ENCODE data around the gene KDM2A.
A peak's percentile ranks its signal among the peaks of the same experiment; 100 is the strongest.
"Not testable (repeated sequence)": the region's sequence is repeated elsewhere in the genome, so short reads cannot be mapped to it uniquely, and the experiment has no call there.

KDM2A gene

DNA sequence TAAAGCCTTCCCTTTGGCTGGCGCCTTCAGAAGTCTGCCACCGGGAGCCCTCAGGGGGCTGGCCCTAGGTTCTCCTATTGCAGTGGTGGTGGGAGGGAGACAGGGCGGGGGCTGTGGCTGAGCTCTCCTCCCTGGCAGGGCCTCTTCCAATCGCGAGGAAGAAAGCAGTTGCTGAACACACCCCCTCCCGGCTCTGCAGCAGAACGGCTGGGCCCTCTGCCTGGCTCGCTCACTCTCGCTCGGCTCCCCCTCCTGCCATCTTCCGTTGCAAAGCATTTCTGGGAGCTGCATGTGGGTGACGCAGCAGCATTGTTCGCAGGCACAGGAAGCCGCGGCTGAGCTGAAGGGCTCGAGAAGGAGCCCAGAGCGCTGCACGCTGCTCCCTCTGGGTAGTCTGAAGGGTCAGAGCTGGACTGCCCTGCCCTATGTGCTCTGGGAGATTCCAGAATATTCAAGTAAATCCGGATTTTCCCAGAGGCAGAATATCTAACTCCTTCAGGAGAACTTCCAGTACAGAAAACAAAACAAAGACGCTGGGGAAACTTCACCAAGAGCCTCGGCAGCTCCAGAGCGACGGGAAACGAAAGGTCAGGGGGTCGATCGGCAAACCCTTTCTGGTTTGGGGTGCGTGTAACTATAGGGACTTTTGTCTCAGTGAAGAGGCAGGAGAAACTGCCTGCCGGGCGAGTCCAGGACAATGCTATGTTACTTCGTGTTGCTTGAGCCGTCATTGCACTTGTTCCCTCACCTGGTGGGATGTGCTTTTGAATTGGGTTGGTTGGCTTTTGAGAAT is 120.9 kb downstream of the KDM2A start:
- DNase-seq = peak; percentile 96

GRCh38 chr11:67240576-67241389 is 121.7 kb downstream of the KDM2A start:
- peak; percentile 71 to 72 for DNase-seq

- DNase-seq = no peak
These were observed 123.5 kb downstream of the KDM2A start for GRCh38 chr11:67242548-67242947.

GRCh38 chr11:67243051-67243450 is 124.0 kb downstream of the KDM2A start:
- DNase-seq = no peak

DNA sequence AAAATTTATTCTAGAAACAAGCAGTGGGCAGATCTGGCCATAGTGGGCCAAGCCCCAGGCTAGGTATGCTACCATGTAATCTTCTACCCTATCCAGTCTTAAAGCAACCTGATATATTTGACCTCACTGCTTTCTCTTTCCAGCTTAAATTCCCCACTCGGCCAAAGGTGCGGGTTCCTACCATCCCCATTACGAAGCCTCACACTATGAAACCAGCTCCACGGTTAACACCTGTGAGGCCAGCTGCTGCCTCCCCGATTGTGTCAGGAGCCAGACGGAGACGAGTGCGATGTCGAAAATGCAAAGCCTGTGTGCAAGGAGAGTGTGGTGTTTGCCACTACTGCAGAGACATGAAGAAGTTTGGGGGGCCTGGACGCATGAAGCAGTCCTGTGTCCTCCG is 126.0 kb downstream of the KDM2A start:
- DNase-seq = no peak

GRCh38 chr11:67247946-67248550 is 129.0 kb downstream of the KDM2A start:
- DNase-seq = no peak

DNA sequence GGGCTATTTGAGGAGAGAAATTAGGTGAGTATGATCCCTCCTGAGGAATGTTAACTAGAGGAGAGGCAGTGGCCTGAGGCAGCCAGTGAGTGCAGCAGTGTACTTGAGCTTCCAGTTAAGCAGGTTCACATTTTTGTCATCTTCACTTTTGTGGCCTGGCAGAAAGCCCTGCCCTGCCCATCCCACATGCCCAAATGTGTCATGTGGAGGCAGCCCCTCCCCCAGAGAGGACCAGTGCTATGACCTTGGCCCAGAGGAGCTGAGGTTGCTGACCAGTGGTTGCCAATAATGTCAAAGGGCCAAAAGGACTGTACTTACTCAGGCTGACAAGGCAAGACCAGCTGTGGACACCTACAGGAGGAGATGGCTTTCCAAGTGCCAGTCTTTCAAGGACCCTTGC is 129.6 kb downstream of the KDM2A start:
- no peak for DNase-seq

- no peak for DNase-seq
These were observed 131.3 kb downstream of the KDM2A start for GRCh38 chr11:67250059-67251043.

DNA sequence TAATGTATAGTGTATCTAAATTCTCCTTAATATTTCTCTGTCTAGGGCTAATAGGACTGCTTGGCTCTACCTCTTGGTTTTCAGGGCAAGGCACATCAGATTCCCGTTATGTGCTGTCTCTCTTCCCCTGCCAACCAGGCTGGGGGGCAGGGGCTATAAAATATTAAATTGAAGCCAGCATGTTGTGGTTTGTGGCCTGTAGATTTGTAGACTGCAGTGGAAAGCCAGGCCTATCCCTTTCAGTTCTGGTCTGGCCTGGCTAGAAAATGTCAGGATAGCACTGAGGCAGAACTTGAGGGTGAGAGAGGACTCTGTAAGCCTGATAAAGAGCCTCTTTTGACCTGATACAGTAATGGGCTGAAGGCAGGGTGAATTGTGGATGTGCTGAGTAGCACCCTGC is 132.8 kb downstream of the KDM2A start:
- DNase-seq = no peak

DNA sequence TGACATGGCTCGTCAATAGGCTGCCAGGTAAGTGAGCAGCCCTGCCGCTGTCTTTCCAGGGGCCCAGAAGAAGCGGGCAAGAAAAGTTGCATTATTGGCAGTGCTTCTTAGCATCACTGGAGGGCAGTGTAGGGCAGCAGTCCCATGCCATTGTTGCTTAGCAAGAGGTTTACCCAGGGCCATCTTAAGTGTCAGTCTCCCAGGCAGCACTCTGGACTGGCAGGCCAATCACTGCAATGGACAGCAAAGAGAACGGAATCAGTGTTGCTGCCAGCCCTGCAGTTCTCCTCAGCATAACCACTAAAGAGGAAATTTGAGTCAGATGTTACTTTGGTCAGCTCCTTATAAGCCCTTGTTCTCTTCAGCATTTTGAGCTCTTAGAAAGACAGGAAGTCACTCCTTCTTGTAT is 133.8 kb downstream of the KDM2A start:
- no peak for DNase-seq

GRCh38 chr11:67253872-67254624 is 135.0 kb downstream of the KDM2A start:
- no peak for DNase-seq

- DNase-seq = no peak
These were observed 135.7 kb downstream of the KDM2A start for GRCh38 chr11:67254798-67255197.

DNA sequence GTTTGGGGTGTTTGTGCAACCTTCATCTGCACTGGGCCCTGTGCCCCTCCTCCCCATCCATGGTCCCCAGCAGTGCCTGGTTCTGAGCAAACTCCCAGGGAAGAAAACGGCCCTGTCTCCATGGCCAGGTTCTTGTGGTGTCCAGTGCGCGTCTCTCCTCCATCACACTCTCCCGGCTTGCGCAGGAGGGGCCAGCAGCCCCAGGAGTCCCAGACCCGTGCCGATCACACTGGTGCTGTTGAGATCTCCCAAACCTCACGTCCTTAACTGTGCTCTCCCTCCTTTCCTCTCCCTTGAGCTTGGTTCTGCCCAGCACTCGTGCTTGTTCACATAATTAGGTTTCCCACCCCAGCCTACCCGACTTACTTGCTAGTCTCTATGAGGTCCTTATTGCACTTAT is 136.3 kb downstream of the KDM2A start:
- no peak for DNase-seq

DNA sequence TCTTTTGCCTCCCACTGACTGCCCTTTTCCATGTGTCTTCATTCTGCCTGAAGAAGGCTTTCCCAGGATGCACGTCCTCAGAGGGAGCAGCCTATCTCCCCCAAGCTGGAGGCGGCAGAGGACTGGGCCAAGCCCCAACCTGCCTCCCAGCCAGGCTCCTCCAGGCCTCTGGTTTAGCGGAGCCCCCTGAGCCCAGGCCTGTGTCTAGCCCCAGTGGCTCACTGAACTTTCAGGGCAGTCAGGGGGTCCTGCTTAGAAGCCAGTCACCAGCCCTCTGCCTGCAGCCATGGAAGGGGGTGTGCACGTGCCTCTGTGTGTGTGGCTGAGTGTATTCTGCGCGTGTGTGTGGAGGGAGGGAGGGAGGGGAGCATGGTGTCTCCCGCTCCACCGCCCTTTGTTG is 136.8 kb downstream of the KDM2A start:
- DNase-seq = no peak

DNA sequence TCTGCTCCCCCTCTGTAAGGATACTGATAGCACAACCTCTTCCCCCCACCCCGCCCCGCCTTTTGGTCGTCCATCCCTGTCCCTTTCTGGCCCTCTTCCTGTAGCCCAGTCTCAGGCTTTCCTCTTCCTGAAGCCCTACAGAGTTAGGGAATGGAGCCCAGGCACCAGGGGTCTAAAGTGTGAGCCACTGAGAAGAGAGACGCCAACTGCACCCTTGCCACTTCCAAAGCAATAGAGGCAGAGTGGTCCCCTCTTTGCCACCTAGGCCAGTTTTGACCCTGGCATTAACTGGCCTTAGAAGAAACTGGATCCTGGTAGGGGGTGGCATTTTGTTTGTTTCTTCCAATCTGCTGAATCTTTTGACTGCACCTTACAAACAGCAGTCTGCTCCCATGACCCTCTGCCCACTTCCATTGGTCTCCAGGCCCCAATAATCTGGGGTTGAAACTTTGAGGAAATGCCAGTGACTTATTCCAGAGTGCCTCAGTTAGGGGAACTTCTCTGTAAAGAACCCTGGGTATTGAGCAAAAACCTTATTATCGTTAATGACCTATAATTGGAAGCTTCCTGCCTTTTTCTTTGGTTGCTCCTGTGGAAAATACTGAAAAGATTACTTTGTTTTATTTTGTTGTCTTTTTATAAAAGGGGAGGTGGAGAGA is 137.5 kb downstream of the KDM2A start:
- no peak for DNase-seq

GRCh38 chr11:67260406-67260805 is 141.3 kb downstream of the KDM2A start:
- no peak for DNase-seq

DNA sequence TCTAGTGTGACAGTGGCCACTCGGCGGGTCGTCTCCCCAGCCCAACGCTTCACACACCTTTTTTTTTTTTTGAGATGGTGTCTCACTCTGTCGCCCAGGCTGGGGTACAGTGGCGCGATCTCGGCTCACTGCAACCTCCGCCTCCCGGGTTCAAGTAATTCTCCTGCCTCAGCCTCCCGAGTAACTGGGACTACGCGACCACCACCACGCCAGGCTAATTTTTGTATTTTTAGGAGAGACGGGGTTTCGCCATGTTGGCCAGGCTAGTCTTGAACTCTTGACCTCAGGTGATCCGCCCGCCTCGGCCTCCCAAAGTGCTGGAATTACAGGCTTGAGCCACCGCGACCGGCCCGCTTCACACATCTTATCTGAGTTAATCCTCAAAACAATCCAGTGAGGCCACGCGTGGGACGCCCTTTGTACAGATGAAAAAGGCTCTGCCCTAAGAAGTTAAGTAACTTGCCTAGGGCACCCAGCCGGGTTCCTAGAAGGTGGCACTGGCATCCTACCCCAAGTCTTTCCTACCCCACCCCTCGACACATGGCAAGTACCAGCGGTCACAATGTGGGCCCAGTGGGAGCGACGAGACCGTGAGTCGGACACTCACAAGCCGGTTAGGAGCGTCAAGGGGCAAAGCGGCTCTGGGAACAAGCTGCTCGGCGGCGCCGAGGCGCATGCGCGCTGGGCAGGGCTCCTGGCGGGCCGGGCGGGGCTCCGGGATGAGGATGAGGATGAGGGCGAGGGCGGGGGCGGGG is 142.0 kb downstream of the KDM2A start:
- DNase-seq = not testable (repeated sequence)

- DNase-seq = no peak
These were observed 142.5 kb downstream of the KDM2A start for GRCh38 chr11:67261640-67261945.

- DNase-seq = no peak
These were observed 143.1 kb downstream of the KDM2A start for GRCh38 chr11:67261946-67262681.

All from activated CD4-positive, alpha-beta T cell treated with anti-CD3 and anti-CD28 coated beads, Interleukin-2, amount 50 U/mL, for 4 hours (primary cell).